Measurements from ENCODE around the gene ARHGEF1.

- TF ChIP-seq CTCF (conservative IDR thresholded peaks at IDR 0.05 in 1 of 2, IDR thresholded peaks at IDR 0.05 in 1 of 2; ENCODE audit: extremely low read depth in 1 of 2, insufficient read depth in 1 of 2, low read depth in 1 of 2, low read length in 2 of 2) = no peak
- peak; percentile 70 for TF ChIP-seq EZH2 (IDR thresholded peaks at IDR 0.05; ENCODE audit: borderline replicate concordance, low read length)
Measured at GRCh38 chr19:41921577-41922576, 38.9 kb downstream of the ARHGEF1 start.
